HepG2 (cell line): ENCODE data around the gene TBKBP1. TPM values are rescaled to one million over a fixed set of nuclear protein-coding genes. Genes with fewer than 3 reads are reported as not detected.

ENCODE experiments used
- ATAC-seq: fragments of 200-7000 bp; cut with Tn5 transposase; 3 replicates; pipeline ENCODE4 v1.9.1; 2020; ENCODE audit warnings: mild to moderate bottlenecking, moderate library complexity
- BruUV-seq: library from RNA; stranded (reverse); fragments of 400-500 nt; replicated peaks from 2 replicates; lab custom pipeline; 2021; lab: Mats Ljungman, UMichigan
- CTCF ChIA-PET: fragments of 300-600 bp; formaldehyde crosslinking; extraction: SDS; loops from one replicate; lab custom pipeline; 2021; ENCODE audit warnings: low total read pairs, inconsistent platforms, low intra/inter-chr PET ratio; lab: Yijun Ruan, JAX
- POLR2A ChIA-PET: fragments of 350-600 bp; sonication (Branson Sonifier 250); formaldehyde crosslinking; loops from one replicate; lab custom pipeline; 2020; ENCODE audit warnings: antibody characterized with exemption, inconsistent platforms; lab: Yijun Ruan, JAX
- DNase-seq: peaks from one replicate; pipeline ENCODE4 v3.0.0-alpha.2; 2015; ENCODE audit warnings: low spot score
- FAIRE-seq: peaks from 3 replicates; lab custom pipeline; 2011; peaks lifted over from hg19 to GRCh38; lab: Jason Lieb, UNC
- H2AFZ ChIP-seq: one replicate; pipeline ENCODE4 v1.6.1; 2011; ENCODE audit warnings: low read length, inconsistent platforms
- H3K27ac ChIP-seq: fragments of 300-600 bp; 3 replicates; pipeline ENCODE4 v1.8.0; 2011; ENCODE audit warnings: mixed run types, mild to moderate bottlenecking, mixed read lengths, low read length, inconsistent platforms; ENCODE audit not compliant: insufficient read depth; ENCODE audit errors: extremely low read length
- H3K27me3 ChIP-seq, 2 experiments: fragments of 200-600 bp in 1 of 2; 2 replicates in 1 of 2; 3 replicates in 1 of 2; pipeline versions ENCODE4 v1.6.0 to v1.8.0; 2011; ENCODE audit warnings: low read length in 2 of 2, mild to moderate bottlenecking in 2 of 2, moderate library complexity in 2 of 2, inconsistent platforms in 1 of 2; ENCODE audit not compliant: insufficient read depth in 2 of 2, control insufficient read depth in 1 of 2
- H3K36me3 ChIP-seq, 2 experiments: fragments of 200-600 bp in 1 of 2; replicated peaks in 1 of 2; 2 replicates in 1 of 2; 3 replicates in 1 of 2; pipeline versions ENCODE4 v1.5.1 to v1.8.0; 2011; ENCODE audit warnings: low read length in 2 of 2, inconsistent platforms in 1 of 2; ENCODE audit not compliant: insufficient read depth in 2 of 2, control insufficient read depth in 1 of 2
- H3K4me1 ChIP-seq: 2 replicates; pipeline ENCODE4 v1.5.1; 2012; ENCODE audit warnings: low read length, inconsistent platforms; ENCODE audit not compliant: insufficient read depth
- H3K4me2 ChIP-seq: 2 replicates; pipeline ENCODE4 v1.6.0; 2011; ENCODE audit warnings: low read depth, low read length, inconsistent platforms
- H3K4me3 ChIP-seq, 3 experiments: fragments of 200-600 bp in 1 of 3; sonication (generic), shearing (Covaris generic) in 1 of 3; replicated peaks in 1 of 3; 2 replicates each; pipeline ENCODE4 v1.5.1; 2011 to 2016; ENCODE audit warnings: low read length in 3 of 3, inconsistent platforms in 2 of 3, low read depth in 2 of 3, mild to moderate bottlenecking in 2 of 3, control low read depth in 1 of 3, mixed read lengths in 1 of 3; ENCODE audit not compliant: insufficient read depth in 1 of 3
- H3K79me2 ChIP-seq: one replicate; pipeline ENCODE4 v1.6.1; 2011; ENCODE audit warnings: low read length, inconsistent platforms; ENCODE audit not compliant: insufficient read depth
- H3K9ac ChIP-seq: 2 replicates; pipeline ENCODE4 v1.6.0; 2011; ENCODE audit warnings: mild to moderate bottlenecking, low read depth, low read length, inconsistent platforms; ENCODE audit not compliant: insufficient read depth
- H3K9me3 ChIP-seq: 2 replicates; pipeline ENCODE4 v1.5.1; 2012; ENCODE audit warnings: mild to moderate bottlenecking, low read length
- H4K20me1 ChIP-seq: 2 replicates; pipeline ENCODE4 v1.6.0; 2011; ENCODE audit warnings: inconsistent platforms, mild to moderate bottlenecking, low read length, moderate library complexity; ENCODE audit not compliant: insufficient read depth
- ASH2L ChIP-seq: fragments of 300-600, 200-600 bp; sonication (generic); IDR thresholded peaks from 2 replicates; pipeline ENCODE4 v1.7.0; 2017; ENCODE audit warnings: low read depth, mild to moderate bottlenecking, moderate library complexity, mixed read lengths, low read length; ENCODE audit not compliant: insufficient read length
- BRCA1 ChIP-seq: sonication (generic); formaldehyde crosslinking; IDR thresholded peaks from 2 replicates; pipeline ENCODE4 v1.4.0; 2020; ENCODE audit warnings: missing genetic modification reagents
- CREB1 ChIP-seq, 2 experiments: fragments of 450-650 bp in 1 of 2; IDR thresholded peaks; 2 replicates each; pipeline ENCODE4 v1.6.1; 2016 to 2017; ENCODE audit warnings: control low read depth in 1 of 2, mild to moderate bottlenecking in 1 of 2, missing compliant biosample characterization in 1 of 2, missing genetic modification characterization in 1 of 2
- HDAC1 ChIP-seq: sonication (generic); formaldehyde crosslinking; IDR thresholded peaks from 2 replicates; pipeline ENCODE4 v1.5.1; 2020; ENCODE audit warnings: mild to moderate bottlenecking, missing genetic modification reagents
- HDAC2 ChIP-seq: sonication (generic); formaldehyde crosslinking; IDR thresholded peaks from 2 replicates; pipeline ENCODE4 v1.4.0; 2020; ENCODE audit warnings: missing genetic modification reagents
- HOXA7 ChIP-seq: sonication (generic); formaldehyde crosslinking; IDR thresholded peaks from 2 replicates; pipeline ENCODE4 v1.8.1; 2022; ENCODE audit warnings: mild to moderate bottlenecking, missing genetic modification reagents, moderate library complexity
- KLF6 ChIP-seq: IDR thresholded peaks from 2 replicates; pipeline ENCODE4 v1.8.0; 2016; ENCODE audit warnings: missing biosample characterization, missing genetic modification reagents
- MAFK ChIP-seq, 2 experiments: IDR thresholded peaks in 1 of 2; conservative IDR thresholded peaks in 1 of 2; 2 replicates each; pipeline ENCODE4 v1.6.1; 2011; ENCODE audit warnings: improper control_type of control experiment in 2 of 2, low read length in 2 of 2
- MED1 ChIP-seq: sonication (generic); formaldehyde crosslinking; IDR thresholded peaks from 2 replicates; pipeline ENCODE4 v1.4.0; 2020; ENCODE audit warnings: missing genetic modification reagents
- NBN ChIP-seq: fragments of 450-650 bp; conservative IDR thresholded peaks from 2 replicates; pipeline ENCODE4 v1.6.1; 2017
- NCOA5 ChIP-seq: sonication (generic); formaldehyde crosslinking; IDR thresholded peaks from 2 replicates; pipeline ENCODE4 v1.4.0; 2020; ENCODE audit warnings: missing genetic modification reagents
- NFE2L2 ChIP-seq: fragments of 150-350 bp; IDR thresholded peaks from 2 replicates; pipeline ENCODE4 v1.6.1; 2014; ENCODE audit warnings: low read length
- PAF1 ChIP-seq: IDR thresholded peaks from 2 replicates; pipeline ENCODE4 v1.6.1; 2016; ENCODE audit warnings: missing genetic modification reagents, missing compliant biosample characterization
- POLR2AphosphoS5 ChIP-seq: IDR thresholded peaks from 2 replicates; pipeline ENCODE4 v1.6.1; 2012; ENCODE audit warnings: low read depth, low read length
- REPIN1 ChIP-seq: sonication (generic); formaldehyde crosslinking; IDR thresholded peaks from 2 replicates; pipeline ENCODE4 v1.8.0; 2022; ENCODE audit warnings: missing genetic modification reagents, low read depth, mild to moderate bottlenecking, borderline replicate concordance
- SALL1 ChIP-seq: sonication (generic); formaldehyde crosslinking; IDR thresholded peaks from 2 replicates; pipeline ENCODE4 v1.8.0; 2022; ENCODE audit warnings: mild to moderate bottlenecking, missing genetic modification reagents
- SSRP1 ChIP-seq: IDR thresholded peaks from 2 replicates; pipeline ENCODE4 v1.6.1; 2016; ENCODE audit warnings: control low read depth
- TCF12 ChIP-seq, 2 experiments: fragments of 450-650 bp in 1 of 2; sonication (generic) in 1 of 2; formaldehyde crosslinking in 1 of 2; IDR thresholded peaks; 2 replicates each; pipeline versions ENCODE4 v1.6.1 to v1.8.0; 2017 to 2022; ENCODE audit warnings: antibody characterized with exemption in 1 of 2, mild to moderate bottlenecking in 1 of 2, missing genetic modification reagents in 1 of 2, moderate library complexity in 1 of 2
- ZFP41 ChIP-seq: sonication (generic); formaldehyde crosslinking; IDR thresholded peaks from 2 replicates; pipeline ENCODE4 v1.4.0; 2020; ENCODE audit warnings: mild to moderate bottlenecking, missing genetic modification reagents, borderline replicate concordance
- ZNF20 ChIP-seq: sonication (generic); formaldehyde crosslinking; IDR thresholded peaks from 2 replicates; pipeline ENCODE4 v1.4.0; 2020; ENCODE audit warnings: mild to moderate bottlenecking, moderate library complexity, missing genetic modification reagents
- ZNF326 ChIP-seq: sonication (generic); formaldehyde crosslinking; IDR thresholded peaks from 2 replicates; pipeline ENCODE4 v1.4.0; 2020; ENCODE audit warnings: missing genetic modification reagents, borderline replicate concordance
- ZNF557 ChIP-seq: sonication (generic); formaldehyde crosslinking; IDR thresholded peaks from 2 replicates; pipeline ENCODE4 v1.4.0; 2020; ENCODE audit warnings: missing genetic modification reagents
- ZNF605 ChIP-seq: sonication (generic); formaldehyde crosslinking; IDR thresholded peaks from 2 replicates; pipeline ENCODE4 v1.8.0; 2022; ENCODE audit warnings: mild to moderate bottlenecking, missing genetic modification reagents
- ZNF629 ChIP-seq: sonication (generic); formaldehyde crosslinking; conservative IDR thresholded peaks from 2 replicates; pipeline ENCODE4 v1.5.0; 2020; ENCODE audit warnings: missing genetic modification reagents
- ZNF709 ChIP-seq: sonication (generic); formaldehyde crosslinking; IDR thresholded peaks from 2 replicates; pipeline ENCODE4 v1.5.0; 2020; ENCODE audit warnings: mild to moderate bottlenecking, missing genetic modification reagents
- ZNF772 ChIP-seq: sonication (generic); formaldehyde crosslinking; IDR thresholded peaks from 2 replicates; pipeline ENCODE4 v1.5.0; 2020; ENCODE audit warnings: mild to moderate bottlenecking, missing genetic modification reagents
- ZNF781 ChIP-seq: sonication (generic); formaldehyde crosslinking; IDR thresholded peaks from 2 replicates; pipeline ENCODE4 v1.5.1; 2020; ENCODE audit warnings: borderline replicate concordance, mild to moderate bottlenecking, missing genetic modification reagents; ENCODE audit errors: not compliant biosample characterization
- ZNF883 ChIP-seq: sonication (generic); formaldehyde crosslinking; IDR thresholded peaks from 2 replicates; pipeline ENCODE4 v1.5.1; 2020; ENCODE audit warnings: mild to moderate bottlenecking, missing genetic modification reagents; ENCODE audit errors: not compliant biosample characterization
- WGBS: methylation state at CpG from one replicate; pipeline ENCODE4 v1.1.6; 2017; ENCODE audit warnings: low lambda C conversion rate; 5-methylcytosine and 5-hydroxymethylcytosine counted together
- in situ Hi-C: cut with HindIII; loops from 2 replicates; pipeline ENCODE4 v1.10.0; 2017; ENCODE audit warnings: low pct_unique_long_range_greater_than_20kb; ENCODE audit not compliant: extremely low pct_ligation_motif_present
- intact Hi-C: fragments of 100-400 bp; cut with micrococcal nuclease; formaldehyde crosslinking; loops from one replicate; pipeline ENCODE4 v1.10.0; 2022; ENCODE audit not compliant: unreplicated experiment
- polyA plus RNA-seq, 8 experiments: library from polyadenylated mRNA; depleted of rRNA in 3 of 8; stranded (reverse) in 7 of 8; unstranded in 1 of 8; fragments of >200 nt; fragmentation: Illumina TruSeq in 4 of 8; extraction: Trizol in 4 of 8; gene quantifications; 2 replicates each; pipeline versions ENCODE4 v1.2.1 to v1.2.3, GENCODE V29; 2011 to 2016; ENCODE audit warnings: low read depth in 4 of 8, missing spikeins in 1 of 8, mixed read lengths in 1 of 8; ENCODE audit not compliant: insufficient read depth in 1 of 8
- total RNA-seq, 5 experiments: library from RNA; depleted of rRNA; stranded (reverse); fragments of >200 nt; fragmentation: Illumina TruSeq; extraction: Trizol; gene quantifications; 2 replicates each; pipeline ENCODE4 v1.2.3, GENCODE V29; 2016; ENCODE audit warnings: low read depth in 1 of 5
- TF ChIP-seq, protein P1 (sequence below): sonication (generic); formaldehyde crosslinking; IDR thresholded peaks from 2 replicates; pipeline ENCODE4 v1.8.1; 2022; ENCODE audit warnings: mild to moderate bottlenecking, missing genetic modification reagents

TBKBP1 gene
- total and polyA plus RNA-seq, 2 of the 13 experiments (the other 11 are each of a cell fraction or from before 2014, with no cell fraction given), result 2.6 to 7.0 TPM

DNA sequence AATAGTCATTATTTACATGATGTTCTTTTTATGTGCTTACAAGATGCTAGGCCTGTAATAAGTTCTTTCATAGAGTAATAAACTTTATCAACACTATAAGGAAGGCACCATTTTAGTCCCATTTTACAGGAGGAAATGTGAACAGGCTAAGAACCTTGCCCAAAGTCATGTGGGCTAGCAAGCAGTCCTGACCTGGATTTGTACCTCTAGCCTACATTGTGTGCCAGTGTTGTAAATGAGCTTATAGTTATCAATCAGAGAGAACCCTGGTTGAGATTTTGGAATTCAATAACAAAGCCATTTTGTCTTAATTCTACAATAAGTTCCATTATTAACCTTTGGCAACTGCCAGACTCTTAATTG lies 6.7 kb upstream of the TBKBP1 start (continued):
- TF ChIP-seq BRCA1 (no peak), NFE2L2 (no peak), NBN (no peak), ZNF709 (no peak), ZNF326 (no peak), ZNF629 (peak; percentile 58), TCF12 (IDR thresholded peaks at IDR 0.05) (no peak), TCF12 (CRISPR knock-in tag; IDR thresholded peaks at IDR 0.05) (no peak), ZNF883 (no peak), NCOA5 (no peak), ZFP41 (CRISPR knock-in tag) (no peak), ASH2L (peak; percentile 35), REPIN1 (CRISPR knock-in tag) (no peak), KLF6 (CRISPR knock-in tag) (no peak), MED1 (CRISPR knock-in tag) (no peak), ZNF557 (CRISPR knock-in tag) (no peak), PAF1 (CRISPR knock-in tag) (no peak), ZNF772 (CRISPR knock-in tag) (no peak)

DNA sequence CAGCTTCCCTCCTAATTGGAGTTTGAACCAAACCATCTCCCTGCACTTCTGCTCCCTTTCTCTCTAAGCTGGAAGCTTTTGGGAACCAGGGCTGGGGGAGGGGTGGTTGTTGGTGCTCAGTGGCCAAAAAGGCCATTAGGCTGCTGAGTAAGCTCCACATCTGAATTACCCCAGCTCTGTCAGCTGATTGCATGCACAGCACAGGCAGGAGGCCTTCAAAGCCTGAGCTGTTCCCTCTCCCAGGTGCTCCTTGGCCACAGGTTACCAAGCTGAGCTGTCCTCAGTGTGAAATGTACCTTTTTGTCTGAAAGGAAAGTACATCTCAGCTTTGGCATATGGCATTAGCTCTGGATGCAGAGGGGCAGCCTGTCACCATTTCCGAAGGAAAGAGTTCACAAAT lies 6.2 kb upstream of the TBKBP1 start:
- H3K9ac ChIP-seq, result no peak overlapping the region
- H3K4me2 ChIP-seq, result no peak overlapping the region; the same call in 1 of the 2 replicates
- peaks cover 9% of the 10 kb centered on the region; the same call in 1 of the 2 replicates for H4K20me1 ChIP-seq
- ATAC-seq, result peak; percentile 39
- in situ Hi-C loops (no loop called here), intact Hi-C loops (loop anchor here (5.0 kb wide), 1 partner anchor 35 kb away; no protein-coding TSS in a partner anchor)
- no TSS peak for BruUV-seq
- POLR2A ChIA-PET, result interaction anchor here (1.0 to 3.1 kb wide), 5 partner anchors 9 to 361 kb away, joined by 3 to 22 read pairs (median 3); partner anchors contain the start of genes KPNB1, NFE2L1, OSBPL7 and PNPO
- no peak for FAIRE-seq
- H3K4me1 ChIP-seq, result peaks cover 51% of the 10 kb centered on the region
- H3K79me2 ChIP-seq, result no peaks in the 10 kb centered on the region
- DNase-seq, result no peak
- WGBS, result 80% methylated on average over 1 of the region's 1 CpG
- CTCF ChIA-PET, result no interaction called here
- peaks cover 3 to 6% of the 10 kb centered on the region in 2 experiments; a peak in 2 of 5 replicates for H3K36me3 ChIP-seq
- no peak overlapping the region for H2AFZ ChIP-seq
- peak overlapping the region; percentile 49 for H3K27ac ChIP-seq
- no peaks in the 10 kb centered on the region for H3K9me3 ChIP-seq
- H3K4me3 ChIP-seq, result no peak overlapping the region
- H3K27me3 ChIP-seq, result no peaks in the 10 kb centered on the region
- TF ChIP-seq SSRP1 (CRISPR knock-in tag) (0 out of 2 replicates have a peak, but pooled peaks have one; percentile 5), HDAC1 (CRISPR knock-in tag) (0 out of 2 replicates have a peak, but pooled peaks have one; percentile 24), HOXA7 (CRISPR knock-in tag) (no peak), ZNF20 (CRISPR knock-in tag) (no peak), ZNF781 (peak; percentile 34), ZNF605 (CRISPR knock-in tag) (0 out of 2 replicates have a peak, but pooled peaks have one; percentile 12), MAFK (conservative IDR thresholded peaks at IDR 0.05 in 1 of 2, IDR thresholded peaks at IDR 0.05 in 1 of 2; ENCODE audit: low read length in 2 of 2) (0 out of 4 replicates have a peak, but pooled peaks of 1 of the 2 experiments have one; percentile 15), HDAC2 (CRISPR knock-in tag) (no peak; the same call in 1 of the 2 replicates), POLR2AphosphoS5 (no peak), CREB1 (IDR thresholded peaks at IDR 0.05) (no peak), CREB1 (CRISPR knock-in tag; IDR thresholded peaks at IDR 0.05) (no peak), SALL1 (peak; percentile 20; the same call in 1 of the 2 replicates)
- TF ChIP-seq, protein P1, sequence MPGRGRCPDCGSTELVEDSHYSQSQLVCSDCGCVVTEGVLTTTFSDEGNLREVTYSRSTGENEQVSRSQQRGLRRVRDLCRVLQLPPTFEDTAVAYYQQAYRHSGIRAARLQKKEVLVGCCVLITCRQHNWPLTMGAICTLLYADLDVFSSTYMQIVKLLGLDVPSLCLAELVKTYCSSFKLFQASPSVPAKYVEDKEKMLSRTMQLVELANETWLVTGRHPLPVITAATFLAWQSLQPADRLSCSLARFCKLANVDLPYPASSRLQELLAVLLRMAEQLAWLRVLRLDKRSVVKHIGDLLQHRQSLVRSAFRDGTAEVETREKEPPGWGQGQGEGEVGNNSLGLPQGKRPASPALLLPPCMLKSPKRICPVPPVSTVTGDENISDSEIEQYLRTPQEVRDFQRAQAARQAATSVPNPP (CRISPR knock-in tag), result no peak
